ENCODE measurements around the gene AICDA. TPM values are rescaled to one million over a fixed set of nuclear protein-coding genes. Genes with fewer than 3 reads are reported as not detected.
"Not testable (repeated sequence)": the region's sequence is repeated elsewhere in the genome, so short reads cannot be mapped to it uniquely, and the experiment has no call there.

The AICDA gene
- total RNA-seq, 1 experiment from 2014 or later, result not detected

GRCh38 chr12:8609061-8609570 is 3.5 kb downstream of the AICDA start:
- peak; percentile 24 for DNase-seq (ENCODE audit: low read depth)

- DNase-seq (ENCODE audit: low read depth), result no peak
Observed at GRCh38 chr12:8606890-8607289, 5.8 kb downstream of the AICDA start.

- no peak for DNase-seq (ENCODE audit: low read depth)
Observed at GRCh38 chr12:8605057-8605456, 7.6 kb downstream of the AICDA start.

- no peak for DNase-seq (ENCODE audit: low read depth)
Observed at GRCh38 chr12:8603856-8604255, 8.8 kb downstream of the AICDA start.

GRCh38 chr12:8603286-8603685 is 9.4 kb downstream of the AICDA start:
- no peak for DNase-seq (ENCODE audit: low read depth)

GRCh38 chr12:8596561-8596960 is 16.1 kb downstream of the AICDA start:
- DNase-seq (ENCODE audit: low read depth), result no peak

- DNase-seq (ENCODE audit: low read depth), result no peak
Observed at GRCh38 chr12:8594072-8594471, 18.6 kb downstream of the AICDA start.

- no peak for DNase-seq (ENCODE audit: low read depth)
Observed at GRCh38 chr12:8593246-8593645, 19.4 kb downstream of the AICDA start.

GRCh38 chr12:8590842-8591545 is 21.7 kb downstream of the AICDA start:
- DNase-seq (ENCODE audit: low read depth), result no peak

GRCh38 chr12:8589679-8590078 is 23.0 kb downstream of the AICDA start:
- no peak for DNase-seq (ENCODE audit: low read depth)

- not testable (repeated sequence) for DNase-seq (ENCODE audit: low read depth)
Observed at GRCh38 chr12:8584478-8584877, 28.2 kb downstream of the AICDA start.

GRCh38 chr12:8584004-8584403 is 28.7 kb downstream of the AICDA start:
- no peak for DNase-seq (ENCODE audit: low read depth)

GRCh38 chr12:8581098-8581784 is 31.4 kb downstream of the AICDA start:
- DNase-seq (ENCODE audit: low read depth), result no peak

GRCh38 chr12:8577879-8578278 is 34.8 kb downstream of the AICDA start:
- DNase-seq (ENCODE audit: low read depth), result no peak

GRCh38 chr12:8572507-8572906 is 40.2 kb downstream of the AICDA start:
- no peak for DNase-seq (ENCODE audit: low read depth)

GRCh38 chr12:8566525-8566924 is 46.1 kb downstream of the AICDA start:
- no peak for DNase-seq (ENCODE audit: low read depth)

- DNase-seq (ENCODE audit: low read depth), result not testable (repeated sequence)
Observed at GRCh38 chr12:8566052-8566451, 46.6 kb downstream of the AICDA start.

- no peak for DNase-seq (ENCODE audit: low read depth)
Observed at GRCh38 chr12:8564656-8565055, 48.0 kb downstream of the AICDA start.

GRCh38 chr12:8563356-8563755 is 49.3 kb downstream of the AICDA start:
- no peak for DNase-seq (ENCODE audit: low read depth)

- no peak for DNase-seq (ENCODE audit: low read depth)
Observed at GRCh38 chr12:8562310-8562709, 50.3 kb downstream of the AICDA start.

- no peak for DNase-seq (ENCODE audit: low read depth)
Observed at GRCh38 chr12:8561011-8561410, 51.6 kb downstream of the AICDA start.

GRCh38 chr12:8559676-8560075 is 53.0 kb downstream of the AICDA start:
- DNase-seq (ENCODE audit: low read depth), result no peak

- DNase-seq (ENCODE audit: low read depth), result no peak
Observed at GRCh38 chr12:8556531-8557097, 56.0 kb downstream of the AICDA start.
